Hepatocyte (in vitro differentiated cells): ENCODE measurements around the gene RAI1. TPM values are rescaled to one million over a fixed set of nuclear protein-coding genes. Genes with fewer than 3 reads are reported as not detected.

ENCODE experiments used
- DNase-seq: peaks from one replicate; pipeline ENCODE4 v3.0.0-alpha.2; 2016; ENCODE audit warnings: low spot score
- H2AFZ ChIP-seq: fragments of 200-600 bp; sonication (generic); 2 replicates; pipeline ENCODE4 v1.6.0; 2016; ENCODE audit warnings: antibody characterized with exemption, mild to moderate bottlenecking
- H3K27ac ChIP-seq: fragments of 200-600 bp; sonication (generic); 2 replicates; pipeline ENCODE4 v1.5.1; 2016; ENCODE audit warnings: mild to moderate bottlenecking
- H3K27me3 ChIP-seq: fragments of 200-600 bp; sonication (generic); 2 replicates; pipeline ENCODE4 v1.6.1; 2016
- H3K36me3 ChIP-seq: fragments of 200-600 bp; sonication (generic); replicated peaks from 2 replicates; pipeline ENCODE4 v1.5.1; 2016; ENCODE audit warnings: low read depth; ENCODE audit not compliant: insufficient read depth
- H3K4me1 ChIP-seq: fragments of 200-600 bp; sonication (generic); 2 replicates; pipeline ENCODE4 v1.5.1; 2016; ENCODE audit warnings: mild to moderate bottlenecking, moderate library complexity; ENCODE audit not compliant: insufficient read depth
- H3K4me2 ChIP-seq: fragments of 200-600 bp; sonication (generic); 2 replicates; pipeline ENCODE4 v1.6.0; 2016
- H3K4me3 ChIP-seq: fragments of 200-600 bp; sonication (generic); 2 replicates; pipeline ENCODE4 v1.5.1; 2016; ENCODE audit warnings: mild to moderate bottlenecking
- H3K79me2 ChIP-seq: fragments of 200-600 bp; sonication (generic); 2 replicates; pipeline ENCODE4 v1.6.0; 2017; ENCODE audit warnings: mild to moderate bottlenecking
- H3K9me2 ChIP-seq: fragments of 200-600 bp; sonication (generic); replicated peaks from 2 replicates; pipeline ENCODE4 v1.6.0; 2017; ENCODE audit warnings: mild to moderate bottlenecking; ENCODE audit not compliant: insufficient read depth
- H3K9me3 ChIP-seq: fragments of 200-600 bp; sonication (generic); 2 replicates; pipeline ENCODE4 v1.5.1; 2016; ENCODE audit warnings: low read depth, mild to moderate bottlenecking
- H4K20me1 ChIP-seq: fragments of 200-600 bp; sonication (generic); 2 replicates; pipeline ENCODE4 v1.6.0; 2016; ENCODE audit warnings: mild to moderate bottlenecking; ENCODE audit not compliant: insufficient read depth, poor library complexity, severe bottlenecking
- EZH2 ChIP-seq: fragments of 200-600 bp; sonication (generic); IDR thresholded peaks from 2 replicates; pipeline ENCODE4 v1.6.1; 2016; ENCODE audit warnings: antibody characterized with exemption, mild to moderate bottlenecking, borderline replicate concordance
- EZH2phosphoT487 ChIP-seq: fragments of 200-600 bp; sonication (generic); IDR thresholded peaks from one replicate; pipeline ENCODE4 v1.6.1; 2018; ENCODE audit warnings: antibody characterized with exemption, mild to moderate bottlenecking, low read depth, moderate library complexity; ENCODE audit not compliant: unreplicated experiment, severe bottlenecking
- WGBS: methylation state at CpG from one replicate; pipeline ENCODE4 v1.1.6; 2016; ENCODE audit warnings: low lambda C conversion rate; ENCODE audit errors: missing lambda C conversion rate; 5-methylcytosine and 5-hydroxymethylcytosine counted together
- polyA plus RNA-seq: library from polyadenylated mRNA; unstranded; fragments of >200 nt; fragmentation: Nextera tagmentation; extraction: Ambion mirVana; gene quantifications from 2 replicates; pipeline ENCODE4 v1.2.1, GENCODE V29; 2016
- total RNA-seq: library from RNA; depleted of rRNA; stranded (reverse); fragments of >200 nt; gene quantifications from 2 replicates; pipeline ENCODE4 v1.2.3, GENCODE V29; 2014
- TF ChIP-seq, protein P1 (sequence below): fragments of 200-600 bp; sonication (generic); IDR thresholded peaks from 2 replicates; pipeline ENCODE4 v1.5.1; 2016; ENCODE audit warnings: antibody characterized with exemption, mild to moderate bottlenecking; ENCODE audit not compliant: poor library complexity

RAI1 gene
- total and polyA plus RNA-seq, 2 experiments from 2014 or later, result 20.2 to 23.8 TPM

DNA sequence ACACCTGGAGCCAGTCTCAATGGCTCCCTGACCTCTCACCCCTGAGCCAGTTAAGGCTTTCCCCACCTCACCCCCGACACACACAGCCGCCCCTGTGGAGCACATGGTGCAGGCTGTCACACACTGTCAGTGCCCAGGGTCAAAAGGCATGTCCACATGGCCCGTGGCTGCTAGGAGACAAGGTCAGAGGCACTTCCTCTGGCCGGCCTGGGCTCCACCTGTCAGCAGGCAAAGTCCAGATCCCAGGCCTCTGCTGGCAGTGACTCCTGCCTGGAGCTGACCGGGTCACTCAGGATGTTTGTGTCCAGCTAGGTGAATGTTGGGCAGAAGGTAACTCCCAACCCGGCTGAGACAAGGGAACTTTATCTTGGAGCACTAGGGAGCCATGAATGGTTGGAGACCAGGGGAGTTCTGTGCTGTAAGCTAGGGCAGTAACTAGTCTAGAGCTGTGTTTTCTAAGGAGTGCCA lies 149.5 kb downstream of the RAI1 start:
- H3K27me3 ChIP-seq, result no peaks in the 10 kb centered on the region
- WGBS, result 45% methylated on average over 6 of the region's 6 CpGs
- H3K4me2 ChIP-seq, result peak overlapping the region; percentile 48
- TF ChIP-seq EZH2, result no peak
- no peak for TF ChIP-seq EZH2phosphoT487
- TF ChIP-seq, protein P1, sequence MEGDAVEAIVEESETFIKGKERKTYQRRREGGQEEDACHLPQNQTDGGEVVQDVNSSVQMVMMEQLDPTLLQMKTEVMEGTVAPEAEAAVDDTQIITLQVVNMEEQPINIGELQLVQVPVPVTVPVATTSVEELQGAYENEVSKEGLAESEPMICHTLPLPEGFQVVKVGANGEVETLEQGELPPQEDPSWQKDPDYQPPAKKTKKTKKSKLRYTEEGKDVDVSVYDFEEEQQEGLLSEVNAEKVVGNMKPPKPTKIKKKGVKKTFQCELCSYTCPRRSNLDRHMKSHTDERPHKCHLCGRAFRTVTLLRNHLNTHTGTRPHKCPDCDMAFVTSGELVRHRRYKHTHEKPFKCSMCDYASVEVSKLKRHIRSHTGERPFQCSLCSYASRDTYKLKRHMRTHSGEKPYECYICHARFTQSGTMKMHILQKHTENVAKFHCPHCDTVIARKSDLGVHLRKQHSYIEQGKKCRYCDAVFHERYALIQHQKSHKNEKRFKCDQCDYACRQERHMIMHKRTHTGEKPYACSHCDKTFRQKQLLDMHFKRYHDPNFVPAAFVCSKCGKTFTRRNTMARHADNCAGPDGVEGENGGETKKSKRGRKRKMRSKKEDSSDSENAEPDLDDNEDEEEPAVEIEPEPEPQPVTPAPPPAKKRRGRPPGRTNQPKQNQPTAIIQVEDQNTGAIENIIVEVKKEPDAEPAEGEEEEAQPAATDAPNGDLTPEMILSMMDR, result no peak
- H3K79me2 ChIP-seq, result peaks cover 98% of the 10 kb centered on the region
- H3K36me3 ChIP-seq, result no peaks in the 10 kb centered on the region
- peak; percentile 73 for DNase-seq
- peaks cover 49% of the 10 kb centered on the region for H3K4me1 ChIP-seq
- peak overlapping the region; percentile 86 for H3K27ac ChIP-seq
- no peak overlapping the region for H2AFZ ChIP-seq
- no peaks in the 10 kb centered on the region for H3K9me2 ChIP-seq
- H3K4me3 ChIP-seq, result no peak overlapping the region
- no peaks in the 10 kb centered on the region for H3K9me3 ChIP-seq
- peaks cover 62% of the 10 kb centered on the region for H4K20me1 ChIP-seq

DNA sequence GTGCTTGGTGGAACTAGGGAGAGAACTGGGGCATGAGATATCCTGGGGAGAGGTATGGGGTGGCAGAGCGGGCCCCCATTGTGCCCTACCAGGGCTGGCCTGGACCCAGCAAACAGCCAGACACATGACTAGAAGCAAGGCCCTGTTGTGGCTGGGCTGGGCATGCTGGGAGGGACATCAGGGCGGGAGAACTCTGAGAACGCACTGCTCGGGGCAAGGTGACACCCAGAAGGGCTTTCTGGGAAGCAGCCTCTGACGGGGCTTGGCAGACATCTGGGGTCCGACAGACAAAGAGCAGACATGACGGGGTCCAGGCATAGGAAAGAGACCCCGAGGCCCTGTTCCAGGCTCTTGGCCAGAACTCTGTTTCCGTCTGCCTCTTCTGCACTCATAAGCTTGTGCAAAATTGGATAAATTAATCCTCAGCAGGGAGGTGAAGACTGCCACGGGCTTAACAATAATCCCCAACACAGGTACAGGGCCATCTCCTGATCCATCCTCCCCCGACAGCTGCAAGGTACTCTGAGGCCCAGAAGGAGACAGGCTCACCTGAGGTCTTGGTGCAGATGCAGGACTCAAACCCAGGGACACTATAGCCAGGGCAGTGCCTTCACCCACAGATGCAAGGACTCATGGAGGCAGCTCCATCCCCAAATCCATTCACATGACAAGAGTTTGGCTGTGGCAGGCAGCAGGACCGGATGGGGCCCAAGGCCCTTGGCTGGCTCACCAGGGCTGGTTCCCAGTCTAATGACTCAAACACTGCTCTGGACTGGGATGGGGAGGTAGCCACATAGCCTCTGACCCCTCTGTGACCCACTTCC lies 150.2 kb downstream of the RAI1 start:
- no peak overlapping the region for H3K4me3 ChIP-seq
- peak overlapping the region; percentile 48 for H3K4me2 ChIP-seq
- no peaks in the 10 kb centered on the region for H3K27me3 ChIP-seq
- peak overlapping the region; percentile 86 for H3K27ac ChIP-seq
- DNase-seq, result no peak
- peaks cover 95% of the 10 kb centered on the region for H3K79me2 ChIP-seq
- H3K4me1 ChIP-seq, result peaks cover 51% of the 10 kb centered on the region
- peaks cover 64% of the 10 kb centered on the region for H4K20me1 ChIP-seq
- no peaks in the 10 kb centered on the region for H3K9me3 ChIP-seq
- WGBS, result 61% methylated on average over 12 of the region's 12 CpGs
- no peaks in the 10 kb centered on the region for H3K36me3 ChIP-seq
- TF ChIP-seq, protein P1, result no peak
- TF ChIP-seq EZH2 (no peak), EZH2phosphoT487 (no peak)
- no peaks in the 10 kb centered on the region for H3K9me2 ChIP-seq
- no peak overlapping the region for H2AFZ ChIP-seq

DNA sequence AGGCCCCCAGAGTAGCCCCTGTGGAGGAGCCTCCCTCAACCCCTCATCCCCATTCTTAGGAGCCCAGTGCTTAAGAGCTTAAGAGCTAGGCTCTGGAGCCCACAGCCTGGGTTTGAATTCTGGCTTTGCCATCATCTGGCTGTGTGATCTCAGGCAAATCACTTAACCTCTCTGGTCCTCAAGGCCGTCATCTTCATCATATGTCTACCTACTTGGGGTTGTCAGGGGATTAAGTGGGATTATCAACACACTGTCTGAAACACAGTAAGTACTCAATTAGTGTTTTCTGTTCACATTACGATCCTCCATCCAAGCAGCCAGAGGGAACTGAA lies 150.7 kb downstream of the RAI1 start:
- no peak overlapping the region for H3K4me3 ChIP-seq
- H3K36me3 ChIP-seq, result no peaks in the 10 kb centered on the region
- H3K27ac ChIP-seq, result peak overlapping the region; percentile 86
- peaks cover 53% of the 10 kb centered on the region for H3K4me1 ChIP-seq
- peaks cover 64% of the 10 kb centered on the region for H4K20me1 ChIP-seq
- no peaks in the 10 kb centered on the region for H3K9me3 ChIP-seq
- no peaks in the 10 kb centered on the region for H3K9me2 ChIP-seq
- DNase-seq, result no peak
- peaks cover 93% of the 10 kb centered on the region for H3K79me2 ChIP-seq
- TF ChIP-seq EZH2, result no peak
- TF ChIP-seq EZH2phosphoT487, result no peak
- TF ChIP-seq, protein P1, result no peak
- no peak overlapping the region for H2AFZ ChIP-seq
- no peaks in the 10 kb centered on the region for H3K27me3 ChIP-seq
- 74% methylated on average over 2 of the region's 2 CpGs for WGBS
- H3K4me2 ChIP-seq, result peak overlapping the region; percentile 48
